ENCODE data around the gene MMP27. TPM values are rescaled to one million over a fixed set of nuclear protein-coding genes. Genes with fewer than 3 reads are reported as not detected.

MMP27 gene
- total RNA-seq, 1 experiment from 2014 or later, result not detected

GRCh38 chr11:102716527-102716926 is 11.0 kb upstream of the MMP27 start:
- no peak overlapping the region for H3K27ac ChIP-seq (ENCODE audit: low read length)
- TF ChIP-seq CTCF (IDR thresholded peaks at IDR 0.05), result no peak
- TF ChIP-seq POLR2AphosphoS5 (IDR thresholded peaks at IDR 0.05; ENCODE audit: low read depth, low read length), result no peak
- TF ChIP-seq SIN3A (IDR thresholded peaks at IDR 0.05; ENCODE audit: borderline replicate concordance, insufficient read depth, low read depth, low read length), result no peak
- TF ChIP-seq REST (IDR thresholded peaks at IDR 0.05; ENCODE audit: insufficient read depth in 1 of 2, low read depth in 2 of 2, low read length in 1 of 2), result no peak
- no peak for TF ChIP-seq TCF7L2 (IDR thresholded peaks at IDR 0.05; ENCODE audit: low read depth, low read length)
- BruUV-seq (replicated peaks), result no TSS peak
- POLR2A ChIA-PET, result no interaction called here
- H3K36me3 ChIP-seq (ENCODE audit: control insufficient read depth, insufficient read depth, low read length), result no peaks in the 10 kb centered on the region
- intact Hi-C loops (cut with micrococcal nuclease; ENCODE audit: unreplicated experiment), result no loop called here
- CTCF ChIA-PET, result no interaction called here
- H3K4me3 ChIP-seq (ENCODE audit: low read depth in 2 of 2, low read length in 2 of 2), result no peak overlapping the region
- DNase-seq (ENCODE audit: low read depth, low spot score) (no peak), ATAC-seq (no peak)
- no peaks in the 10 kb centered on the region for H3K9me3 ChIP-seq (ENCODE audit: control insufficient read depth, insufficient read depth, low read depth, low read length)
- peaks cover 32% of the 10 kb centered on the region for H3K27me3 ChIP-seq (ENCODE audit: control insufficient read depth, insufficient read depth, low read length)
- H3K4me1 ChIP-seq (ENCODE audit: control insufficient read depth, insufficient read depth, low read length), result no peaks in the 10 kb centered on the region
- in situ Hi-C loops (cut with HindIII; ENCODE audit: low pct_unique_long_range_greater_than_20kb, low sequenced_read_pairs), result no loop called here

- TF ChIP-seq SIN3A (IDR thresholded peaks at IDR 0.05; ENCODE audit: borderline replicate concordance, insufficient read depth, low read depth, low read length) (no peak), POLR2AphosphoS5 (IDR thresholded peaks at IDR 0.05; ENCODE audit: low read depth, low read length) (no peak), TCF7L2 (IDR thresholded peaks at IDR 0.05; ENCODE audit: low read depth, low read length) (no peak), REST (IDR thresholded peaks at IDR 0.05; ENCODE audit: insufficient read depth in 1 of 2, low read depth in 2 of 2, low read length in 1 of 2) (no peak), CTCF (IDR thresholded peaks at IDR 0.05) (no peak)
- no TSS peak for BruUV-seq (replicated peaks)
- Histone ChIP-seq H3K27me3 (ENCODE audit: control insufficient read depth, insufficient read depth, low read length) (peaks cover 29% of the 10 kb centered on the region), H3K4me3 (ENCODE audit: low read depth in 2 of 2, low read length in 2 of 2) (no peak overlapping the region), H3K27ac (ENCODE audit: low read length) (no peak overlapping the region), H3K9me3 (ENCODE audit: control insufficient read depth, insufficient read depth, low read depth, low read length) (no peaks in the 10 kb centered on the region), H3K36me3 (ENCODE audit: control insufficient read depth, insufficient read depth, low read length) (no peaks in the 10 kb centered on the region), H3K4me1 (ENCODE audit: control insufficient read depth, insufficient read depth, low read length) (no peaks in the 10 kb centered on the region)
- CTCF ChIA-PET, result no interaction called here
- in situ Hi-C loops (cut with HindIII; ENCODE audit: low pct_unique_long_range_greater_than_20kb, low sequenced_read_pairs) (no loop called here), intact Hi-C loops (cut with micrococcal nuclease; ENCODE audit: unreplicated experiment) (no loop called here)
- ATAC-seq, result no peak; the same call in 1 of the 2 replicates
- no peak for DNase-seq (ENCODE audit: low read depth, low spot score)
- POLR2A ChIA-PET, result no interaction called here
Observed at GRCh38 chr11:102712137-102712536, 6.6 kb upstream of the MMP27 start.
